ENCODE data around the gene PTPRR. TPM values are rescaled to one million over a fixed set of nuclear protein-coding genes. Genes with fewer than 3 reads are reported as not detected.
"Not testable (repeated sequence)": the region's sequence is repeated elsewhere in the genome, so short reads cannot be mapped to it uniquely, and the experiment has no call there.

PTPRR gene
- total RNA-seq, 1 donor, result 0.27 TPM

- DNase-seq (ENCODE audit: low read depth in 2 of 3, low spot score in 2 of 3), result no peak
Observed at GRCh38 chr12:70842136-70842535, 78.4 kb downstream of the PTPRR start.

- no peak for DNase-seq (ENCODE audit: low read depth in 2 of 3, low spot score in 2 of 3)
Observed at GRCh38 chr12:70840656-70841350, 79.7 kb downstream of the PTPRR start.

- DNase-seq (ENCODE audit: low read depth in 2 of 3, low spot score in 2 of 3), result no peak
Observed at GRCh38 chr12:70839544-70839943, 81.0 kb downstream of the PTPRR start.

GRCh38 chr12:70838127-70838526, 82.4 kb downstream of the PTPRR start:
- no peak for DNase-seq (ENCODE audit: low read depth in 2 of 3, low spot score in 2 of 3)

GRCh38 chr12:70837026-70837425, 83.5 kb downstream of the PTPRR start:
- DNase-seq (ENCODE audit: low read depth in 2 of 3, low spot score in 2 of 3), result no peak

GRCh38 chr12:70835948-70836347, 84.6 kb downstream of the PTPRR start:
- DNase-seq (ENCODE audit: low read depth in 2 of 3, low spot score in 2 of 3), result no peak

- no peak for DNase-seq (ENCODE audit: low read depth in 2 of 3, low spot score in 2 of 3)
Observed at GRCh38 chr12:70831543-70831942, 89.0 kb downstream of the PTPRR start.

- no peak for DNase-seq (ENCODE audit: low read depth in 2 of 3, low spot score in 2 of 3)
Observed at GRCh38 chr12:70830221-70831061, 90.1 kb downstream of the PTPRR start.

- DNase-seq (ENCODE audit: low read depth in 2 of 3, low spot score in 2 of 3), result no peak
Observed at GRCh38 chr12:70829070-70829469, 91.5 kb downstream of the PTPRR start.

- DNase-seq (ENCODE audit: low read depth in 2 of 3, low spot score in 2 of 3), result no peak
Observed at GRCh38 chr12:70828351-70828750, 92.2 kb downstream of the PTPRR start.

- DNase-seq (ENCODE audit: low read depth in 2 of 3, low spot score in 2 of 3), result no peak
Observed at GRCh38 chr12:70826156-70826555, 94.4 kb downstream of the PTPRR start.

GRCh38 chr12:70824511-70824910, 96.0 kb downstream of the PTPRR start:
- no peak for DNase-seq (ENCODE audit: low read depth in 2 of 3, low spot score in 2 of 3)

- no peak for DNase-seq (ENCODE audit: low read depth in 2 of 3, low spot score in 2 of 3)
Observed at GRCh38 chr12:70823182-70823976, 97.2 kb downstream of the PTPRR start.

- DNase-seq (ENCODE audit: low read depth in 2 of 3, low spot score in 2 of 3), result no peak
Observed at GRCh38 chr12:70822412-70822811, 98.1 kb downstream of the PTPRR start.

GRCh38 chr12:70815971-70816391, 104.6 kb downstream of the PTPRR start:
- DNase-seq (ENCODE audit: low read depth in 2 of 3, low spot score in 2 of 3), result no peak

- DNase-seq (ENCODE audit: low read depth in 2 of 3, low spot score in 2 of 3), result no peak
Observed at GRCh38 chr12:70815056-70815455, 105.5 kb downstream of the PTPRR start.

GRCh38 chr12:70813559-70813958, 107.0 kb downstream of the PTPRR start:
- no peak for DNase-seq (ENCODE audit: low read depth in 2 of 3, low spot score in 2 of 3)

- DNase-seq (ENCODE audit: low read depth in 2 of 3, low spot score in 2 of 3), result no peak
Observed at GRCh38 chr12:70812136-70812535, 108.4 kb downstream of the PTPRR start.

- DNase-seq (ENCODE audit: low read depth in 2 of 3, low spot score in 2 of 3), result no peak
Observed at GRCh38 chr12:70809887-70810286, 110.7 kb downstream of the PTPRR start.

- DNase-seq (ENCODE audit: low read depth in 2 of 3, low spot score in 2 of 3), result not testable (repeated sequence)
Observed at GRCh38 chr12:70807993-70808392, 112.5 kb downstream of the PTPRR start.

GRCh38 chr12:70806827-70807226, 113.7 kb downstream of the PTPRR start:
- no peak for DNase-seq (ENCODE audit: low read depth in 2 of 3, low spot score in 2 of 3)
